Germinal center (tissue), 1 donor: Measurements from ENCODE around the gene SNTG2.
"Not testable (repeated sequence)": the region's sequence is repeated elsewhere in the genome, so short reads cannot be mapped to it uniquely, and the experiment has no call there.

Source experiments
- DNase-seq: peaks from one replicate; pipeline ENCODE4 v3.0.0; 2012; ENCODE audit warnings: mixed read lengths, low spot score

Gene SNTG2

GRCh38 chr2:1053786-1054185 lies 103.1 kb downstream of the SNTG2 start:
- DNase-seq: no peak

GRCh38 chr2:1054399-1054798 lies 103.8 kb downstream of the SNTG2 start:
- DNase-seq: no peak

- no peak for DNase-seq
Measured at GRCh38 chr2:1055014-1055595, 104.5 kb downstream of the SNTG2 start.

GRCh38 chr2:1060372-1060771 lies 109.7 kb downstream of the SNTG2 start:
- no peak for DNase-seq

- no peak for DNase-seq
Measured at GRCh38 chr2:1060987-1061386, 110.3 kb downstream of the SNTG2 start.

GRCh38 chr2:1068241-1068640 lies 117.6 kb downstream of the SNTG2 start:
- DNase-seq: no peak

- no peak for DNase-seq
Measured at GRCh38 chr2:1068822-1069221, 118.2 kb downstream of the SNTG2 start.

GRCh38 chr2:1069847-1070246 lies 119.2 kb downstream of the SNTG2 start:
- DNase-seq: no peak

GRCh38 chr2:1070601-1071000 lies 120.0 kb downstream of the SNTG2 start:
- DNase-seq: no peak

- DNase-seq: no peak
Measured at GRCh38 chr2:1071650-1072049, 121.0 kb downstream of the SNTG2 start.

- no peak for DNase-seq
Measured at GRCh38 chr2:1072250-1072649, 121.6 kb downstream of the SNTG2 start.

- DNase-seq: no peak
Measured at GRCh38 chr2:1077911-1078310, 127.3 kb downstream of the SNTG2 start.

GRCh38 chr2:1078326-1078725 lies 127.7 kb downstream of the SNTG2 start:
- no peak for DNase-seq

- DNase-seq: no peak
Measured at GRCh38 chr2:1079873-1080799, 129.5 kb downstream of the SNTG2 start.

- DNase-seq: no peak
Measured at GRCh38 chr2:1081451-1082225, 131.0 kb downstream of the SNTG2 start.

- no peak for DNase-seq
Measured at GRCh38 chr2:1082456-1083205, 132.0 kb downstream of the SNTG2 start.

- no peak for DNase-seq
Measured at GRCh38 chr2:1088192-1088860, 137.7 kb downstream of the SNTG2 start.

GRCh38 chr2:1088940-1089339 lies 138.3 kb downstream of the SNTG2 start:
- DNase-seq: no peak

- no peak for DNase-seq
Measured at GRCh38 chr2:1091895-1092585, 141.4 kb downstream of the SNTG2 start.

- DNase-seq: not testable (repeated sequence)
Measured at GRCh38 chr2:1093668-1094067, 143.0 kb downstream of the SNTG2 start.

- DNase-seq: no peak
Measured at GRCh38 chr2:1097101-1097500, 146.5 kb downstream of the SNTG2 start.
